ENCODE measurements around the gene CCDC170.

DNA sequence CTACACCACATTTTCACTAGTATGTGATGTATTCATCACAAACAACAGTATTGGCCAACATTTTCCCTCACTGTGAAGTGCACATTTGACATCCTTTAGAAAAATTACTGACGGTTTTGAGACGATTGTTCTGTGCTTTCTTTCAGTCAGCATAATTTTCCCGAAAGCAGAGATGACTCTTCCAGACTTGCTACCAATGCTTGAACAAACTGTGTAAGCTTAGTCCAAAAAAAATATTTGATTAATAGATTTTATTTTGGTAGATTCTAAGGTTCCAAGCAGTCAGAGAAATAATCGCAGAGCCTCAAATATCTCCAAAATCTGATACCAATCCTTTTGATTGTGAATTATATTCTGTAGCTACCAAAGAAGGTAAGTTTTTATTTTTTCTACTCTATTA, 162.6 kb downstream of the CCDC170 start:
- TF ChIP-seq, protein P1, sequence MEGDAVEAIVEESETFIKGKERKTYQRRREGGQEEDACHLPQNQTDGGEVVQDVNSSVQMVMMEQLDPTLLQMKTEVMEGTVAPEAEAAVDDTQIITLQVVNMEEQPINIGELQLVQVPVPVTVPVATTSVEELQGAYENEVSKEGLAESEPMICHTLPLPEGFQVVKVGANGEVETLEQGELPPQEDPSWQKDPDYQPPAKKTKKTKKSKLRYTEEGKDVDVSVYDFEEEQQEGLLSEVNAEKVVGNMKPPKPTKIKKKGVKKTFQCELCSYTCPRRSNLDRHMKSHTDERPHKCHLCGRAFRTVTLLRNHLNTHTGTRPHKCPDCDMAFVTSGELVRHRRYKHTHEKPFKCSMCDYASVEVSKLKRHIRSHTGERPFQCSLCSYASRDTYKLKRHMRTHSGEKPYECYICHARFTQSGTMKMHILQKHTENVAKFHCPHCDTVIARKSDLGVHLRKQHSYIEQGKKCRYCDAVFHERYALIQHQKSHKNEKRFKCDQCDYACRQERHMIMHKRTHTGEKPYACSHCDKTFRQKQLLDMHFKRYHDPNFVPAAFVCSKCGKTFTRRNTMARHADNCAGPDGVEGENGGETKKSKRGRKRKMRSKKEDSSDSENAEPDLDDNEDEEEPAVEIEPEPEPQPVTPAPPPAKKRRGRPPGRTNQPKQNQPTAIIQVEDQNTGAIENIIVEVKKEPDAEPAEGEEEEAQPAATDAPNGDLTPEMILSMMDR (IDR thresholded peaks at IDR 0.05; ENCODE audit: insufficient read depth, low read depth, low read length) = no peak
- no peak for TF ChIP-seq EZH2 (IDR thresholded peaks at IDR 0.05; ENCODE audit: insufficient read depth, low read length)
